Measurements from ENCODE around the gene MISP. TPM values are rescaled to one million over a fixed set of nuclear protein-coding genes. Genes with fewer than 3 reads are reported as not detected.

The MISP gene
- total RNA-seq, 1 donor from 2014 or later, result 0.67 TPM

- DNase-seq (ENCODE audit: low spot score), result no peak
These were observed 56.9 kb downstream of the MISP start for GRCh38 chr19:807627-808422.

GRCh38 chr19:808423-808775, 57.5 kb downstream of the MISP start:
- DNase-seq (ENCODE audit: low spot score), result no peak

DNA sequence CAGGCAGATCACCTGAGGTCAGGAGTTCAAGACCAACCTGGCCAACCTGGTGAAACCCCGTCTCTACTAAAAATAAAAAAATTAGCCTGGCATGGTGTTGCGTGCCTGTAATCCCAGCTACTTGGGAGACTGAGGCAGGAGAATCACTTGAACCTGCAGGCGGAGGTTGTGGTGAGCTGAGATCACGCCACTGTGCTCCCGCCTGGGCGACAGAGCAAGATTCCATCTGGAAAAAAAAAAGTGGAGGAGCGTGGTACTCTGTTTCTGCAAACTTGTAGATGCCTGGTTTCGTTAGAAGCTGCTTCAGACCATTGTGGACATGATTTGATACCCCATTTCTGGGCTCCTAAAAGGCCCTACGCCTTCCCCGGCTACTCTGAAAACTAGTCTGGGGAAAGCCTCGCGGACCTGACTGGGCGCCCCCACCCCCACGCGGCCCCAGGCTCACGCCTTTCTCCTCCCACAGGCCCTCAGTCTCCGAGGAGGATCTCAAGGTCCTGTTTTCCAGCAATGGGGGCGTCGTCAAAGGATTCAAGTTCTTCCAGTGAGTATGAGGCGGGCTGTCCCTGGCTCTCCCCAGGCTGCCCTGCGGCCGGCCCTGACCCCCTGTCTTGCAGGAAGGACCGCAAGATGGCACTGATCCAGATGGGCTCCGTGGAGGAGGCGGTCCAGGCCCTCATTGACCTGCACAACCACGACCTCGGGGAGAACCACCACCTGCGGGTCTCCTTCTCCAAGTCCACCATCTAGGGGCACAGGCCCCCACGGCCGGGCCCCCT, 59.4 kb downstream of the MISP start:
- no peak for DNase-seq (ENCODE audit: low spot score)

- DNase-seq (ENCODE audit: low spot score), result no peak
These were observed 60.1 kb downstream of the MISP start for GRCh38 chr19:810883-811489.

DNA sequence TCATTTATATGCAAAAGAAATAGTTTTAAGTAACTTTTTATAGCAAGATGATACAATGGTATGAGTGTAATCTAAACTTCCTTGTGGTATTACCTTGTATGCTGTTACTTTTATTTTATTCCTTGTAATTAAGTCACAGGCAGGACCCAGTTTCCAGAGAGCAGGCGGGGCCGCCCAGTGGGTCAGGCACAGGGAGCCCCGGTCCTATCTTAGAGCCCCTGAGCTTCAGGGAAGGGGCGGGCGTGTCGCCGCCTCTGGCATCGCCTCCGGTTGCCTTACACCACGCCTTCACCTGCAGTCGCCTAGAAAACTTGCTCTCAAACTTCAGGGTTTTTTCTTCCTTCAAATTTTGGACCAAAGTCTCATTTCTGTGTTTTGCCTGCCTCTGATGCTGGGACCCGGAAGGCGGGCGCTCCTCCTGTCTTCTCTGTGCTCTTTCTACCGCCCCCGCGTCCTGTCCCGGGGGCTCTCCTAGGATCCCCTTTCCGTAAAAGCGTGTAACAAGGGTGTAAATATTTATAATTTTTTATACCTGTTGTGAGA, 60.7 kb downstream of the MISP start:
- DNase-seq (ENCODE audit: low spot score), result no peak

GRCh38 chr19:812049-812746, 61.3 kb downstream of the MISP start:
- DNase-seq (ENCODE audit: low spot score), result no peak

DNA sequence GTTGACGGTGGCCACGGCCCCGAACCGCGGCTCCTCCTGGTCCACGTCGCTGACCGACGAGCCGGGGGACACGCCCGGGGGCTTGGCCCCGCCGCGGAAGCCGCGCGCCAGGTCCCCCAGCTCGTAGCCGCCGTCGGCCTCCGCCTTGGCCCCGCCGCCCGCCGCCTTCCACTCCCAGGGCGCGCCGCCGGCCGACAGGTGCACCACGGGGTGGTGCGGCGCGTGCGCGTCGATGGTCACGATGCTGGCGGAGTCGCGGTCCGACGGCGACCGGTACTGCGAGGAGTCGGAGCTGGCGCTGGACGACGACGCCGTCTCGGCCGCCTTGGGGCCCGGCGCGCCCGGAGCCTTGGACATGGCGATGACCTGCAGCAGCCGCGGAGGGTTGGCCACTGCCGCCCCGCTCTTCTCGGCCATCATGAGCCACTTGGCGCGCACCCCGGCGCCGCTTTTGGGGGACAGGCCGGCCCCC, 61.9 kb downstream of the MISP start:
- DNase-seq (ENCODE audit: low spot score), result no peak

GRCh38 chr19:813219-814151, 62.6 kb downstream of the MISP start:
- DNase-seq (ENCODE audit: low spot score), result no peak

Small RNA genes lying within 50 kb of the gene (microRNA-seq; reads per million reads assigned to microRNA genes)
- not detected for gene MIR3187 (ENCODE audit: borderline number of aligned reads)
- 5.1 reads per million for gene MIR4745 (ENCODE audit: borderline number of aligned reads)

Other genes starting within 250 kb of the MISP start
- gene TPGS1, start 243.6 kb upstream of the MISP start, total RNA-seq, result 20.3 TPM
- gene CDC34, start 219.4 kb upstream of the MISP start, total RNA-seq, result 53.7 TPM
- gene GZMM, start 207.1 kb upstream of the MISP start, total RNA-seq, result 0.74 TPM
- 396 TPM for gene BSG, start 178.5 kb upstream of the MISP start, total RNA-seq
- 0.16 TPM for gene HCN2, start 161.2 kb upstream of the MISP start, total RNA-seq
- gene POLRMT, start 117.6 kb upstream of the MISP start, total RNA-seq, result 36.9 TPM
- 0.22 TPM for gene FGF22, start 111.2 kb upstream of the MISP start, total RNA-seq
- gene RNF126, start 87.9 kb upstream of the MISP start, total RNA-seq, result 37.3 TPM
- gene FSTL3, start 74.7 kb upstream of the MISP start, total RNA-seq, result 193 TPM
- not detected for gene PRSS57, start 55.7 kb upstream of the MISP start, total RNA-seq
- gene PALM, start 42.2 kb upstream of the MISP start, total RNA-seq, result 212 TPM
- 236 TPM for gene PTBP1, start 46.3 kb downstream of the MISP start, total RNA-seq
- gene PLPPR3, start 70.8 kb downstream of the MISP start, total RNA-seq, result not detected
- 0.39 TPM for gene AZU1, start 76.7 kb downstream of the MISP start, total RNA-seq
- 0.32 TPM for gene PRTN3, start 89.9 kb downstream of the MISP start, total RNA-seq
- 1.3 TPM for gene ELANE, start 101.2 kb downstream of the MISP start, total RNA-seq
- gene CFD, start 108.6 kb downstream of the MISP start, total RNA-seq, result 1,010 TPM
- gene MED16, start 142.1 kb downstream of the MISP start, total RNA-seq, result 28.8 TPM
- gene RNU6-9, start 142.4 kb downstream of the MISP start, total RNA-seq, result not detected
- gene R3HDM4, start 162.1 kb downstream of the MISP start, total RNA-seq, result 48.2 TPM
- gene KISS1R, start 166.2 kb downstream of the MISP start, total RNA-seq, result not detected
- 19.5 TPM for gene ARID3A, start 174.9 kb downstream of the MISP start, total RNA-seq
- gene WDR18, start 233.2 kb downstream of the MISP start, total RNA-seq, result 20.6 TPM
- 0.16 TPM for gene GRIN3B, start 249.3 kb downstream of the MISP start, total RNA-seq